CD4-positive, alpha-beta T cell treated with Interleukin-15 for 1 hour (primary cell): ENCODE measurements around the gene DNM1.

Experiments used
- DNase-seq: peaks from one replicate; pipeline ENCODE4 v3.0.0-alpha.2; 2020

Gene DNM1

DNA sequence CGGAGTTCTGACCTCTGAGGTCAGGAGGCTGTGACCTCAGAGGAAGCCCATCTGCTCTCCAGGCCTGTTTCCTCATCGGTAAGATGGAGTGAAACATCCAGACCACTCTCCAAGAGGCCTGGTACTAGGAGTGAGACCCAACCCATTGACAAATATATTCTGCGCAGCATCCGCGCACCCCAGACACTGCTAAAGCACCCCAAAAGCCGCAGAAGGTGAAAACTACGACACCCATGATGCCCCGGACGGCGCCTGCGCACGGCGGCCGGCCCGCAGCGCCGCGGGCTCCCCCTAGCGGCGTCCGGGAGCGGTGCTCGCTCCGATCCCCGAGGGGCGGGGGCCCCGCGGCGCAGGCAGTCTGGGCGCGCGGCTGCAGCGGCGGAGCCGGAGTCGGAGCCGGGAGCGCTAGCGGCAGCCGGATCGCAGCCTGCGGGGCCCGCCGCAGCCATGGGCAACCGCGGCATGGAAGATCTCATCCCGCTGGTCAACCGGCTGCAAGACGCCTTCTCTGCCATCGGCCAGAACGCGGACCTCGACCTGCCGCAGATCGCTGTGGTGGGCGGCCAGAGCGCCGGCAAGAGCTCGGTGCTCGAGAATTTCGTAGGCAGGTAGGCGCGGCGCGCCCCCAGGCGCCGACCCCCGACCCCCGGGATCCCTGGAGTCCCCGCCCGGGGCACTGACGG is at the start of gene DNM1:
Gene DNM1 (plus strand): TSS at position 356 of the 683 bp plus-strand sequence. CDS start 92 bp downstream, at position 448.
- peak; percentile 76 for DNase-seq

DNA sequence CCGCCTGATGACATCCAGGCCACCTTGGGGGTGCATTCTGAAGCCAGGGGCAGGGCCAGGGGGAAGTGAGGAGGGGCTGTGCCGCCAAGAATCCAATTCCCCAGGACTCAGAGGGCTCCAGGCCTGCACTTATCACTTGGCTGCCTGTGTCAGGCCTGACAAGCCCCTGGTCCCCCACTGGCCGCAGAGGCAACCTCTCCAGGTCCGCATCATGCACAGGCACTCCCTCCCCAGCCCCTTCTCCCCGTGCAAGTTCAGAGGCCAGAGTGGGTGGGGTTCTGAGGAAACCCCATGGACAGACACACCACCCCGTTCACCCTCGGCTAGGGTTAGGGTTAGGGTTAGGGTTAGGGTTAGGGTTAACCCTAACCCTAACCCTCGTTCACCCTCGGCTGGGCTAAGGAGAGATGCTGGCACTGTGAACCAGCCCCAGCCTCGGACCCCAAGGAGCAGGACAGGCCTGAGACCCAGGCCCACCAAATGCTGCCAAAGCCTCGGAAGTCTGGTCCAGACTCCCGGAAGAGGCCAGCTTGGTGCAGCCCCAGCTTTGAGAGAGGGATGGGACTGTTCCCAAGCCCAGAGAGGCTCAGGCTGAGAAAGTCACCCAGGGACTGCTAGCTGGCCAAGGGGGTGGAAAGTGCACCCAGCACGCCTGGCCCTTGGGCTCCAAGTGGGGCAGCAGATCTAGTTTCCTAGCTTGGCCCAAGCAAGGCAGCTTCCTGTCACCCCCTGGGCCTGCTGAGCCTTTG is 49.1 kb upstream of the DNM1 start:
- no peak for DNase-seq

DNA sequence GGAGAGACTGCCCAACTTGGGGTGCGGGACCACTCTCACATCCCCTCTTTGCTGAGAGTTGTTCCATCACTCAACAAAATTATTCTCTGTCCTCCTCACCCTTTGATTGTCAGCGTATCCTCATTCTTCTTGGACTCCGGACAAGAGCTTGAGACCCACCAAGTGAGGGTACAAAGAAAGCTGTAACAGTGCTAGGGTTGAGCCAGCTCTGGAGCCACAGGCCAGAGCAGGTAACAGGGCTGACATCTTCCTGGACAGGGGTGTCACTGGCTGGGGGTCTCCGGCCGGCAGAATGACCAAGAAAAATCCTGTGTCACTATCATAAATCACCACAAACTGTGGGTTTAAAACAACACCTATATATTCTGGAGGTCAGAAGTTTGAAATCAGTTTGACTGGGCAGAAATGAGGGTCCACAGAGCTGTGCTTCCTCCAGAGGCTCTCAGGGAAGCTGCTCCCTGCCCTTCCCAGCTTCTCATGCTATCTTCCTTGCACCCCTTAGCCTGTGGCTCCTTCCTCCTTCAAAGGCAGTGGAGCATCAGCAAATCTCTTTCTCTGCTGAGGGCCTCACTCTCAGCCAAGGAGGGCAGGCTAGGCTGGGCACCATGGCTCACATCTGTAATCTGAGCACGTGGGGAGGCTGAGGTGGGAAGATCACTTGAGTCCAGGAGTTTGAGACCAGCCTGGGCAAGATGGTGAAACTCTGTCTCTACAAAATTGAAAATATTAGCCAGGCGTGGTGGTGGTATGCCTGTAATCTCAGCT is 47.3 kb upstream of the DNM1 start:
- DNase-seq: no peak

DNA sequence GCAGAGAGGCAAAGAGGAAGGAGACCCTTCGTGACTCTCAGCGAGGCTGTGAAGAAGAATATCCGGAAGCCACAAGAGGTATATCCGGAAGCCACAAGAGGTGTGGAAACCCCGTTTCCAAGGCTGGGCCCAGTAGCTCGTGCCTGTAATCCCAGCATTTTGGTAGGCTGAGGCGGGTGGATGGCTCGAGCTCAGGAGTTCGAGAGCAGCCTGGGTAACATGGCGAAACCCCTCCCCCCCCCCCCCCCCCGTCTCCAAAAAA is 43.7 kb upstream of the DNM1 start:
- peak; percentile 59 for DNase-seq

DNA sequence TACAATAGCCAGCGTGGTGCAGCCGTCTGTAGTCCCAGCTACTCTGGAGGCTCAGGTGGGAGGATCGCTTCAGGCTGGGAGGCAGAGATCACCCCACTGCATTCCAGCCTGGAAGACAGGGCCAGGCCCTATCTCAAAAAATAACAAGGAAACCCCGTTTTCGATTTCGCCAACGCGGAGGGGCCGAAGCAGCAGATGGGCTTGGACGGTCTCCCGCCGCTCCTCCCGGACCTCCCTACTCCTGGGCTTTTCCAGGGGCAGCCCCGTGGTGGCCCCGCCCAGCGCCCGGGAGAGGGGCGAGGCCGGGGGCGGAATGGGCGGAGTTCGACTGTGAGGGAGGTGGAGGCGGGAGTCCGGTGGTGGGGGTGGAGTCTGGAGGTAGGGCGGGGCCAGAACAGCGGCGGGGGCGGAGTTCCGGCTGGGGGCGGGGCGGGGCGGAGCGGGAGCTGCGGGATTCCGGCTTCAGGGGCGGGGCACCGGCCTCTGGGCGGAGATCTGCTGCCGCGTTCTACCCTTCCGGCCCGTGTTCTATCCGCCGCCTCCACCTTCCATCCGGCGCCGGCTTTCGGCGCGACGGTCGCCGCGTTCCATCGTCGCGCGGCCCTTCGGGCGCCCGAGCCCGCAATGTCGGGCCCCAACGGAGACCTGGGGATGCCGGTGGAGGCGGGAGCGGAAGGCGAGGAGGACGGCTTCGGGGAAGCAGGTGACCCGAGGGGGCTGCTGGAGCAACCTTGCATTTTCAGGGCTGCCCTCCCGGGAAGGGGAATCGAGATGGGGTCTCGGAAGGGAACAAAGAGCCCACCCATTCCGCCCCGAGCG is 43.2 kb upstream of the DNM1 start, which contains the start of gene BBLN:
Gene BBLN (plus strand): TSS at position 482 of the 819 bp plus-strand sequence. CDS start 143 bp downstream, at position 625.
- peak; percentile 93 for DNase-seq

DNA sequence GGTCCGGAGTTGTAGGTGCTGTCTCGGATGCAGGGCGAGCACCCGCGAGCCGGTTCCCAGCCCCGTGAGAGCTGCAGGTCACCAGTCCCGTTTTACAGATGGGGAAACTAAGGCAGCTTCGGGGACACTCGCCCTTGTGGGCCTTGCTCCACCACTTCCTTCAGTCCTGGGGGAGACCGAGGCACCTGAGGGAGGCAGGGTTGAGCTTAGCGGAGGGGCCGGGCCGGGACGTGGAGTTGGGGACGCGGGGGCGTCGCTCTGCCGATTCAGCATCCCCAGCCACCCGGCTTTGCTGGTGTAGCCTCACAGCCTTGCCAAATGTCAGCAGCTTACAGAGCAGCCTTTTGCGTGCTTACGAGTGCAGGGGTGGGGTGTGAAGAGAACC is 42.6 kb upstream of the DNM1 start:
- DNase-seq: no peak

DNA sequence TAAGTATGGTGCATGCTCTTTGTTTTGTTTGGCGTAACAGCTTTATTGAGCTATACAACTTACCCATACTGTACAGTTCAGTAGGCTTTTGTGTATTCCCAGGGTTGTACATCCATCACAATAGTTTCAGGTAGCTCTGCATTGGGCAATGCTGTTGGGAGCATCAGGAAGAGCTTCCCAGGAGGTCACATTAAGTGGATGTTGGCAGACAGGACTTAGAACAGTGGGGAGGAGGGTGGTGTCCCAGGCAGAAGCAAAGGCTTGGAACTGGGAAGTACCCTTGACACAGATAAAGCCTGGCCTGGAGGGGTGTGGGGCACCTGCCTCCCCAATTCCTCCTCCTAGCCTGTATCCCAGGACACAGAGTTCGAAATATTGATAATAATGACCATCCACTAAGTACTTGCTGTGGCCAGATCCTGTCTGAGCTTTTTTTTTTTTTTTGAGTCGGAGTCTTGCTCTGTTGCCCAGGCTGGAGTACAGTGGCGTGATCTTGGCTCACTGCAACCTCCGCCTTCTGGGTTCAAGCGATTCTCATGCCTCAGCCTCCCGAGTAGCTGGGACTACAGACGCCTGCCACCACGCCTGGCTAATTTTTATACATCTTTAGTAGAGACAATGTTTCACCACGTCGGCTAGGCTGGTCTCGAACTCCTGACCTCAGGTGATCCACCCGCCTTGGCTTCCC is 41.8 kb upstream of the DNM1 start:
- DNase-seq: no peak

DNA sequence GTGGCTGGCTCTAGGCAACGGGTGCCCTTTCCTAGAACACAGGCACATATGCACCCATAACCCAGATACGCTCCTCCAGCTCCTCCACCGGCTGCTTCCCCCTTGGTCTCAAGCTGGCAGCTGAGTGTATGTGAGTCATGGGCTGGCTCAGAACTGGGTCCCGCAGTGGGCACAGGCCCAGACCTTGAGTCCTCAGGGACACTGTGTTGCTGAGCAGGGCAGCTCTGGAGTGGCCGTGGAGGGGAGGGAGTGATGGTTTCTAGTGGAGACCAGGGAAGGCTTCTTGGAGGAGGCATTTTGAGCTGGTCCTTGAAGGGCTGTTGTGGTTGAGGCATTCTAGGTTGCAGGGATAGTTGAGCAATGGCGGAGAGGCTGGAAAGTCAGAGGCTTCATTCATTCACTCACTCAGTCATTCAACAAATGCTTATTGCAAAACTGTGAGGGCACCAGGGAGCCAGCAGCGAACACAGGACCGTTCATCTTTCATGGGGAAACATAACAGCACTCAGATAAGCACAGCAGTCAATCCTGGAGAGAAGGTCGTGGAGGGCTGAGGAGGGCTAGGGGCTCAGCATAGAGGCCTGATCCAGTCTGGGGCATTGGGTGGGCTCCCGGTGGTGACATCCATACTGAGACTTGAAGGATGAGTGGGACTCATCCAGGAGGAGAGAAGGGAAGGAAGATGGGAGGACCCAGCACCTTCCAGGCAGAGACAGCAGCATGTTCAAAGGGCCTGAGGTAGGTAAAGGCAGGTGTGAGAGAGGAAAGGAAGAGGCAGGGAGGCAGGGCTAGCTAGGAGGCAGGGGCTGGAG is 40.8 kb upstream of the DNM1 start:
- no peak for DNase-seq

DNA sequence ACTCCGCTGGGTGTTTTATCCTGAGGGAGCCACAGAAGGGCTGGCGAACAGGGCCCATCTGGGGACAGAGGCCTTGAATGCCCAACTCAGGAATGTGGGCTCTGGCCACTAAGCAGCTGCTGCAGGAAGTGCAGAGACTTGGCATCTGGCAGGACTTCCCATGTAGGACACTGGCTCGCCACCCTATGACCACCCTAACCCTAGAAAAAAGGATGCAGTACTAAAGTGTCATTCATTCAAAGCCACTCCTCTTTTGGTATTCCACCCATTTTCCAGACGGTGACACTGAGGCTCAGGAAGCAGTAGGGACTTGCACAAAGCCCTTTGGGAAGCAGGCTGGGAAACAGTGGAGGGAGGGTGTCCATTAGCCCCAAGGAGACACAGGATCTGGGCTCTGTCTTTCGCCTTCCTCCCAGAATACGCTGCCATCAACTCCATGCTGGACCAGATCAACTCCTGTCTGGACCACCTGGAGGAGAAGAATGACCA is 40.1 kb upstream of the DNM1 start:
- no peak for DNase-seq

DNA sequence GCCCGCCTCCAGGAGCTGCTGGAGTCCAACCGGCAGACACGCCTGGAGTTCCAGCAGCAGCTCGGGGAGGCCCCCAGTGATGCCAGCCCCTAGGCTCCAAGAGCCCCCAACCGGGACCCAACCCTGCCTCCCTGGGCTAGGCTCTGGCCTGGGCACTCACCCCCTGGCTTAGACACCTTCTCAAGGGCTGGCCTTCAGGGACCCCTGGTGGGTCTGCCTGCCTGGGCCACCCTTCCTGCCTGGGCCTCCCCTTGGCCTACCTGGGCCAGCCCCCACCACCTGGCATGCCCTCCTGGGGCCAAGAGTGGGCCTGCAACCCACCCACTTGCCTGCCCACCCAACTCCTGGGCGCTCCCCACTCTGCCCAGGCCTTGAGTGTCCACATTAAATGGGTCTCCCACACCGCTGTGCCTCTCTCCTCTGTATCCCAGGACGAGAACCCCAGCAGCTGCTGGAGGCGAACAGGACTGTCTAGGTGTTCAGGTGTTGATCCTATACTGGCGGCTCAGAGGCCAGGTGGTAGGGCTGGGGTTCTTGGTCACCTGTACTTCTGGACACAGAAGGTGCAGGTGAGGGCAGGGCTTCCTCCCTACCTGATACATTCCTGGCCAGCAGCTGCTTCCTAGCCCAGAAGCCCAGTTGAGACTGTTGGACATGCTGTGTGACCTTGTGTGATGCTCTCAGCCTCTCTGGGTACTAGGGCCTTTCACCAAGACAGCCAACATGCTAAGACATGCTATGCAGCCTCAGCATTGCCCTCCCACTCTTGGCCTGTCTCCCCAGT is 39.5 kb upstream of the DNM1 start:
- DNase-seq: no peak

DNA sequence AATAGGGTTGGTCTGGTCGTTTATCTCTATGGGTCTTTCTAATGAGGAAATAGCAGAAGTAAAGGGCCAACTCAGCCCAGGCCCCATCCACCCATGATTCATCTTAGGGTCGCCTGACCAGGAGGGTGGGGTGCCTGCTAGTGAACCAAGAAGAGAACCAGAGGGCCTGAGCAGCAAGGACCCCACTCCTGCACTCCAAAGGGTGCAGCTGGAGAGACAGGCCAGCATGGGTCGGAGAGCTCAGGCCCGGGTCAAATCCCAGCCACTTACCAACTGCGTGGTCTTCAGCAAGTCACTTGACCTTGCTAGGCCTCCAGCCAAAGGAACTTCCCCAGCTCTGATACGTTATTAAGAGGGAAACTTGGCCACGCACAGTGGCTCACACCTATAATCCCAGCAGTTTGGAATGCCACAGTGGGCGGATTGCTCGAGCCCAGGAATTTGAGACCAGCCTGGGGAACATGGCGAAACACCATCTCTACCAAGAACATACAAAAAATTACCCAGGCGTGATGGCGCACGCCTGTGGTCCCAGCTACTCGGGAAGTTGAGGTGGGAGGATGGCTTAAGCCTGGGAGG is 38.8 kb upstream of the DNM1 start:
- DNase-seq: no peak

DNA sequence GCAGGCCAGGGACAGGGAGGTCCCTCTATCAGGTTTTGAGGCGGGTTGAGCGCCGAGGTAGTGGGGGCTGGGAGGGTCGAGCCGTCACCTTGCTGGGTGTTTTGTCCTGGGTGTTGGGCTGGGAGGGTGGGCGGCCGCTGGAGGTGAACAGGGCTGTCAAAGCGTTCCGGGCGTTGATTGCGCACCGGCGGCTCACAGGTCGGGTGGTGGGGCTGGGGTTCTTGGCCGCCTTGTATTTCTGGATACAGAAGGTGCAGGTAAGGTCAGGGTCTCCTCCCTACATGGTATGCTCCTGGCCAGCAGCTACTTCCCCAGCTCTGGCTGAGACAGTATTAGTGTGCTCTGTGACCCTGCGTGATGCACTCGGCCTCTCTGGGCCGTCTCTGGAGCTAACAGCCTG is 37.0 kb upstream of the DNM1 start:
- DNase-seq: no peak

DNA sequence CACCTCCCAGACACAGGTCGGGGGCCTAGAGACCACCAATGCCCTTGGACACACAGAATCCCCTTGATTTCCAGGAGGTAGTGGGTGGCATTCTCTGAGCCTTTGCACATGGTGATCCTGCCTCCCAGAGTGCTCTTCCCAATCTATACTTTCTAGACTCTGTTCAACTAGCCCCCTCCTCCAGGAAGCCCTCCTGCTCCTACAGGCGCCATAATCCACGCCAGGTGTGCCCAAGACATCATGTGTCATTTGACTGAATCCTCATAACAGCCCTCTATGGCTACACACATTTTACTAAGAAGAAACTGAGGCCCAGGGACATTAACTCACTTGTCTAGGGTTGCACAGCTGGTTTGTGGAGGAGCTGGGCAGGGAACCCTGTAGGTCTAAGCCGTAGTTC is 36.0 kb upstream of the DNM1 start:
- no peak for DNase-seq

DNA sequence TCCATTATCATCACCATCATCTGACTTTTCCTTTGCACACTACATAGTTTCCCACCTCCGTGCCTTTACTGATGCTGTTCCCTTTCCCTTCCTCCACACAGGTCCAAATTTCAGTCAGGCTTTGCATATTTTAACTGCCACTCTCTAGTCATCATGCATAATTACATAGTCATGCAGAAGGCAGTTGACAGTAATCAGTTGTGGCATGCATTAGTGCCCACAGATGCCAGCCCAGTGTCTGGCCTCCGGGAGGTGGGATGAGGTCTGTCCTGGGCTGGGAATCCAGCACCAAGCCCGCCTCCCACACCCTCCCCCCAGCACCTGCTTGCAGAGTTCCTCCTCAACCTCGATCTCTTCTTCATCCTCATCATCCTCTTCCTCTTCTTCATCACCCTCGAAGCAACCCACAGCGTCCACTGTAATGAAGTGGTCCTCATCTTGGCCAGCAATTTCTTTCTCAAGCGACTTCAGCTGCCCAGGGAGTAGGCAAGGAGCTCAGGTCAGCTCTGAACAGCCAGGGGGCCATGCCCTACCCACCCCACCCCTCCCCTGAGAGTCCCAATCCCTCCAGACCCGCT is 34.4 kb upstream of the DNM1 start:
- DNase-seq: no peak

DNA sequence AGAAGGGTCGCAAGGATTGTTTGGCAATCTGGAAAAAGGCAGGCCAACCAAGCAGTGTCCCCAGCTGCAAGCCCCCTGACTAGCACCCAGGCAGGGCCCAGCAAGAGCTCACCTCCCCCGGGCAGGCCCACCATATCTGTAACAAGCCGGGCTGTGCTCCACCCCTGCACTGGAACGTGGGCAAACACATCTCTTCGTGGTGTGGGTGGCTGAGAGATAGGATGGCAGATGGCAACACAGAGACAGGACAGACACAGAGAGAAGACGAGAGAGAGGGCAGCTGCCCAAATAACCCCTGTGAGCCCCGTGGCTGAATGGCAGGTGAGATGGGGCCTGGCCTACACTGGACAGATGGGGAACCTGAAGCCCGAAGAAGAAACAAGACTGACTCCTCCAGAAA is 33.7 kb upstream of the DNM1 start:
- no peak for DNase-seq

DNA sequence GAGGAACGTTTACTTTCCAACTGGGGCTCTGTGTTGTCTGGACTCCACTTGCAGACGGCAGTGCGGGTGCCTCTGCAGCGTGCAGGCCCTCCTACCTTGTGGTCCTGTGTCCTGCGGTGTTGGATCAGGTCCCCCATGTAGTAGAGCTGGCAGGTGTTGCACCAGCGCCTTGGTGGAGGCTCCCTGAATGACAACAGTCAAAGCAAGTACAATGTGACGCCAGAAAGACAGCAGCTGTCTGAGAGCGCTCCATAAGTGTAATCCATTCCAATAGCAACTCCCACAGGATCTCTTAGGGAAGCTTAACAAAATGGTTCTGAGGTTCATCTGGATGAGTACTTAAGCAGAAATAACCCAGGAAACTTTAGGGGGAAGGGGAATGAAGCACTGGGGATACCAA is 33.3 kb upstream of the DNM1 start:
- DNase-seq: no peak

DNA sequence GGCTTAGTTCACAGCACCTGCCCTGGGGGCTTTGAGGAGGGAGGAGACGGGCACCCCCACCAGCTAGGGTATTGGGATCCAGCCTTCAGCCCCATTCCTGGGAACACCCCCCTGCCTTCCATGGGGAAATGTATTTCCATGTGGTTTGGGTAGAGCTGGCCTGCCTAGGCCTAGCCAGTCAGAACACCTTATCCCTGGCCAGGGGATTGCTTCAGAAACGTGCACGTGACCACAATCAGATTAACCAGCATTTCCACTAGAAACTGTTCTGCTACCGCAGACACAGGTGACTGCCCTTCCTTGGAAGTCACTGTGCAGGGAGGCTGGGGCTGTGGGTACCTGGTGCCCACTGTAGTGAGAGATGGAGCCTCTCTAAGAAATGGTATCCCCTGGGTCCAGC is 29.1 kb upstream of the DNM1 start:
- DNase-seq: no peak

DNA sequence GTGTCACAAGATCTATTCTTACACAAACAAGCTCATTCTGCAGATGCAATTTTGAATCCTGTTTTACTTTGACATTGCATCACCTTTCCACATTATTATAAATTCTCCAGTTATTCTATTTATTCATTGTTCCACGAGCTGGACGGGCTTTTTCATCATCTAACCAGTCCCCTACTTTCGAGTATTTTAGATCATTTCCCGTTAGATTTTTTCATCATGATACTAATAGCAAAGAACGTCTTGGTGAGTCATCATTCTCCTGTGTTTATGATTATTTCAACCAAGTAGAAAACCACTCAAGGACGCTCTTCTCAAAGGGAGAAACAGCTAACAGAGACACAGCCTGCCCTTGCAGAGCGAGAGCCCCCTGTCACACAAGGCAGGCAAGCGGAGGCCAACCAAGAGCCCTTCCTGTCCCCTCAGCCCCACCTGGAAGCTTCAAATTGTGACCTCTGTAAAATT is 28.0 kb upstream of the DNM1 start:
- no peak for DNase-seq

DNA sequence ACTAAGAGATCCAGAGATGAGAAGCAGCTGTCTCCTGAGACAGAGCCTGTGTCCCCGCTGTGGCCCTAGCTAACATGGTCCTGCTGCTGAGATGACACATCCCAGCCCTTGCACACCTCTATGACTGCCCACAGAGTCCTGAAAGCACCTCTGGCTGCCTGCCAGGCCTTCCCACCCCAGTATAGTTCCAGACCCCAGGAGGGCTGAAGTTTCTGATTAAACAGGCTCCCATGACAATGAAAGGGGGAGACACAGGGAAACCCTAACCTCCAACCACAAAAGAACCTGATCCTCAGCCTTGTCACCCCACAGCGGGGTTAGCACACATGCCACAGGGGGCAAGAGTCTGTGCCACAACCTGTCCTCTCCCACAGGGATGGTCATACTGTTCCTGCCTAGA is 27.5 kb upstream of the DNM1 start:
- no peak for DNase-seq
